Stimulated activated CD4-positive, alpha-beta T cell treated with anti-CD3 and anti-CD28 coated beads, Interleukin-1b, Interleukin-23, amount 100 ng/mL, for 4 hours (primary cell): ENCODE measurements around the gene CD274.
"Not testable (repeated sequence)": the region's sequence is repeated elsewhere in the genome, so short reads cannot be mapped to it uniquely, and the experiment has no call there.

ENCODE experiments used
- DNase-seq, 2 donors: peaks; one replicate each; pipeline ENCODE4 v3.0.0-alpha.2; 2020; ENCODE audit warnings: low read depth in 2 of 2

CD274 gene

GRCh38 chr9:5450359-5451091 lies at the start of gene CD274:
TSS of gene CD274 (plus strand) at chr9:5450542. CDS start at chr9:5456114, 5,572 bp downstream.
- peak; percentile 72 to 80 for DNase-seq

- no peak for DNase-seq
Observed at GRCh38 chr9:5402217-5402616, 48.1 kb upstream of the CD274 start.

- no peak for DNase-seq
Observed at GRCh38 chr9:5408596-5408995, 41.7 kb upstream of the CD274 start.

GRCh38 chr9:5416953-5417352 lies 33.4 kb upstream of the CD274 start:
- DNase-seq = no peak

- DNase-seq = no peak
Observed at GRCh38 chr9:5418481-5418880, 31.9 kb upstream of the CD274 start.

GRCh38 chr9:5419987-5420386 lies 30.4 kb upstream of the CD274 start:
- no peak for DNase-seq

- no peak for DNase-seq
Observed at GRCh38 chr9:5421163-5421562, 29.2 kb upstream of the CD274 start.

GRCh38 chr9:5422276-5422675 lies 28.1 kb upstream of the CD274 start:
- no peak for DNase-seq

- DNase-seq = no peak
Observed at GRCh38 chr9:5425006-5425628, 25.2 kb upstream of the CD274 start.

- DNase-seq = no peak
Observed at GRCh38 chr9:5427005-5427404, 23.3 kb upstream of the CD274 start.

- DNase-seq = no peak
Observed at GRCh38 chr9:5428172-5428571, 22.2 kb upstream of the CD274 start.

GRCh38 chr9:5428794-5429528 lies 21.4 kb upstream of the CD274 start:
- no peak for DNase-seq

GRCh38 chr9:5429873-5430564 lies 20.3 kb upstream of the CD274 start:
- DNase-seq = no peak

- no peak for DNase-seq
Observed at GRCh38 chr9:5430912-5431311, 19.4 kb upstream of the CD274 start.

- not testable (repeated sequence) for DNase-seq
Observed at GRCh38 chr9:5432890-5433289, 17.5 kb upstream of the CD274 start.

- not testable (repeated sequence) for DNase-seq
Observed at GRCh38 chr9:5433328-5433727, 17.0 kb upstream of the CD274 start.

- DNase-seq = not testable (repeated sequence)
Observed at GRCh38 chr9:5433841-5434810, 16.2 kb upstream of the CD274 start.

GRCh38 chr9:5435912-5436311 lies 14.4 kb upstream of the CD274 start:
- no peak for DNase-seq

- no peak for DNase-seq
Observed at GRCh38 chr9:5436441-5436840, 13.9 kb upstream of the CD274 start.

GRCh38 chr9:5437254-5438216 lies 12.8 kb upstream of the CD274 start, which contains the start of gene PLGRKT:
TSS of gene PLGRKT (minus strand) at chr9:5437925. CDS start at chr9:5431977, 5,948 bp downstream.
- DNase-seq = peak; percentile 80 to 81
